ENCODE data around the gene FANCC.

GRCh38 chr9:95143591-95144561 is 173.6 kb downstream of the FANCC start:
- TF ChIP-seq, protein P1, sequence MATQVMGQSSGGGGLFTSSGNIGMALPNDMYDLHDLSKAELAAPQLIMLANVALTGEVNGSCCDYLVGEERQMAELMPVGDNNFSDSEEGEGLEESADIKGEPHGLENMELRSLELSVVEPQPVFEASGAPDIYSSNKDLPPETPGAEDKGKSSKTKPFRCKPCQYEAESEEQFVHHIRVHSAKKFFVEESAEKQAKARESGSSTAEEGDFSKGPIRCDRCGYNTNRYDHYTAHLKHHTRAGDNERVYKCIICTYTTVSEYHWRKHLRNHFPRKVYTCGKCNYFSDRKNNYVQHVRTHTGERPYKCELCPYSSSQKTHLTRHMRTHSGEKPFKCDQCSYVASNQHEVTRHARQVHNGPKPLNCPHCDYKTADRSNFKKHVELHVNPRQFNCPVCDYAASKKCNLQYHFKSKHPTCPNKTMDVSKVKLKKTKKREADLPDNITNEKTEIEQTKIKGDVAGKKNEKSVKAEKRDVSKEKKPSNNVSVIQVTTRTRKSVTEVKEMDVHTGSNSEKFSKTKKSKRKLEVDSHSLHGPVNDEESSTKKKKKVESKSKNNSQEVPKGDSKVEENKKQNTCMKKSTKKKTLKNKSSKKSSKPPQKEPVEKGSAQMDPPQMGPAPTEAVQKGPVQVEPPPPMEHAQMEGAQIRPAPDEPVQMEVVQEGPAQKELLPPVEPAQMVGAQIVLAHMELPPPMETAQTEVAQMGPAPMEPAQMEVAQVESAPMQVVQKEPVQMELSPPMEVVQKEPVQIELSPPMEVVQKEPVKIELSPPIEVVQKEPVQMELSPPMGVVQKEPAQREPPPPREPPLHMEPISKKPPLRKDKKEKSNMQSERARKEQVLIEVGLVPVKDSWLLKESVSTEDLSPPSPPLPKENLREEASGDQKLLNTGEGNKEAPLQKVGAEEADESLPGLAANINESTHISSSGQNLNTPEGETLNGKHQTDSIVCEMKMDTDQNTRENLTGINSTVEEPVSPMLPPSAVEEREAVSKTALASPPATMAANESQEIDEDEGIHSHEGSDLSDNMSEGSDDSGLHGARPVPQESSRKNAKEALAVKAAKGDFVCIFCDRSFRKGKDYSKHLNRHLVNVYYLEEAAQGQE (IDR thresholded peaks at IDR 0.05; ENCODE audit: low read depth) = no peak
- TF ChIP-seq, protein P2, sequence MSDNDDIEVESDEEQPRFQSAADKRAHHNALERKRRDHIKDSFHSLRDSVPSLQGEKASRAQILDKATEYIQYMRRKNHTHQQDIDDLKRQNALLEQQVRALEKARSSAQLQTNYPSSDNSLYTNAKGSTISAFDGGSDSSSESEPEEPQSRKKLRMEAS (IDR thresholded peaks at IDR 0.05) = no peak
- TF ChIP-seq TAF1 (IDR thresholded peaks at IDR 0.05; ENCODE audit: low read depth) = no peak
- TF ChIP-seq EP300 (IDR thresholded peaks at IDR 0.05; ENCODE audit: borderline replicate concordance) = no peak
- no peak for TF ChIP-seq RAD21 (IDR thresholded peaks at IDR 0.05; ENCODE audit: low read depth)
- TF ChIP-seq YY1 (IDR thresholded peaks at IDR 0.05; ENCODE audit: low read depth) = no peak

All from Ishikawa (cell line).